Heart left ventricle (tissue), 13 donors: ENCODE measurements around the gene SLC26A8.

Experiments used
- CTCF ChIP-seq, 12 donors: fragments of 200-600 bp; sonication (generic) in 4 of 12; IDR thresholded peaks; one replicate each; pipeline versions ENCODE4 v1.5.0 to v1.8.0; 2018 to 2022; ENCODE audit warnings: antibody characterized with exemption in 12 of 12, mild to moderate bottlenecking in 5 of 12
- POLR2A ChIP-seq, 2 donors: fragments of 450-650 bp; IDR thresholded peaks; one replicate each; pipeline ENCODE4 v1.6.1; 2017; ENCODE audit warnings: antibody characterized with exemption in 2 of 2, mild to moderate bottlenecking in 2 of 2, moderate library complexity in 2 of 2
- donor health status: ischemic (EF 13 %, LVEDD 7.1; RV severe dilation, severe dysfunction).
- donor health status: DM: no; HTN: yes; CAD: no.
- donor health status: DM: no; HTN: no; CAD: no.
- donor health status: ischemic (EF 25% LVEDD 6.9; RV normal size, moderate dysfunction).
- donor health status: ischemic (EF 25% LVEDD 5.7; RV mildly dilated, moderate dysfunction).
- donor health status: ischemic (EF 35%, LVEDD 5.7; RV mildly dilated, moderate dysfunction).
- donor health status: nonischemic (EF 11% LVEDD 7.7; RV severe dilation, severe dysfunction).
- donor health status: DM: yes; HTN: yes; CAD: no.
- donor health status: PGD.
- donor health status: ischemic (EF 29% LVEDD 5.4; RV normal size, mild dysfunction).
- donor health status: nonischemic (EF 23%, LVEDD 6.1; RV moderate dilation, normal function).

GRCh38 chr6:36050305-36050704 is 25.9 kb upstream of the SLC26A8 start:
- TF ChIP-seq CTCF (IDR thresholded peaks at IDR 0.05): no peak
- TF ChIP-seq POLR2A (IDR thresholded peaks at IDR 0.05): no peak
